Ovary (tissue), 9 donors: ENCODE measurements around the gene ZNF74. TPM values are rescaled to one million over a fixed set of nuclear protein-coding genes. Genes with fewer than 3 reads are reported as not detected.

ENCODE experiments used
- DNase-seq, 5 donors: peaks; one replicate each; pipeline ENCODE4 v3.0.0-alpha.2; 2019 to 2020
- H3K27ac ChIP-seq, 2 donors: fragments of 200-600 bp; one replicate each; pipeline versions ENCODE4 v1.5.1 to v1.8.0; 2019 to 2022
- H3K27me3 ChIP-seq: fragments of 200-600 bp; one replicate; pipeline ENCODE4 v1.8.0; 2022
- H3K36me3 ChIP-seq: fragments of 200-600 bp; sonication (generic); one replicate; pipeline ENCODE4 v1.5.1; 2019
- H3K4me1 ChIP-seq: one replicate; pipeline ENCODE4 v1.8.1; 2013; ENCODE audit warnings: mild to moderate bottlenecking, moderate library complexity; ENCODE audit not compliant: insufficient read depth
- H3K4me3 ChIP-seq: fragments of 200-600 bp; sonication (generic); one replicate; pipeline ENCODE4 v1.5.1; 2017
- H3K9me3 ChIP-seq, 2 donors: fragments of 200-600 bp in 1 of 2; sonication (generic) in 1 of 2; one replicate each; pipeline versions ENCODE4 v1.5.1 to v1.8.1; 2013 to 2019; ENCODE audit warnings: mild to moderate bottlenecking in 1 of 2, moderate library complexity in 1 of 2
- CTCF ChIP-seq, 3 donors: fragments of 450-650 bp in 2 of 3; fragments of 200-600 bp in 1 of 3; IDR thresholded peaks; one replicate each; pipeline versions ENCODE4 v1.5.1 to v1.8.0; 2016 to 2022; ENCODE audit warnings: antibody characterized with exemption in 3 of 3, mild to moderate bottlenecking in 1 of 3
- EP300 ChIP-seq: sonication (generic); formaldehyde crosslinking; IDR thresholded peaks from one replicate; pipeline ENCODE4 v1.6.1; 2017; ENCODE audit warnings: antibody characterized with exemption
- POLR2A ChIP-seq: fragments of 450-650 bp; IDR thresholded peaks from one replicate; pipeline ENCODE4 v1.6.1; 2017; ENCODE audit warnings: antibody characterized with exemption, mild to moderate bottlenecking, moderate library complexity
- WGBS, 3 donors: extraction: QIAGEN DNeasy Blood & Tissue Kit in 1 of 3; methylation state at CpG; one replicate each; pipeline versions ENCODE4 v1.1.5 to v1.1.7; 2013 to 2017; 5-methylcytosine and 5-hydroxymethylcytosine counted together
- intact Hi-C, 4 donors: fragments of 100-400 bp; cut with DNase I; formaldehyde crosslinking; loops; one replicate each; pipeline versions ENCODE4 v1.11.0 to v1.15.1; 2022 to 2023
- polyA plus RNA-seq, 2 donors: library from polyadenylated mRNA; stranded (reverse); fragments of 200-250 nt in 1 of 2; fragments of 350-450 nt in 1 of 2; fragmentation: Illumina TruSeq in 1 of 2; extraction: RNeasy Lipid Tissue Mini Kit (QIAGEN cat#74804) in 1 of 2; gene quantifications; one replicate each; pipeline ENCODE4 v1.2.3, GENCODE V29; 2013 to 2014
- total RNA-seq, 7 donors: library from RNA; depleted of rRNA in 2 of 7; stranded (reverse); fragments of >200 nt in 2 of 7; fragmentation: NEBNext Ultra II Directional in 3 of 7; extraction: Animal tissue kit (Norgen Biotek cat#: 25700) in 3 of 7; gene quantifications; one replicate each; pipeline versions ENCODE4 v1.1.0 to v1.2.4, GENCODE V29; 2016 to 2023
- donor health status: DM: no; HTN: no; CAD: no; lungs with moderate emphysema.
- donor health status: DM: no; HTN: no; CAD: no.
- donor health status: Bipolar disorder and iron deficiency.
- donor health status: DM: yes; HTN: yes; CAD: no.
- donor health status: DM: no; HTN: no; CAD: no.
- donor health status: DM: yes; HTN: yes; CAD: no.

ZNF74 gene
- total and polyA plus RNA-seq, 9 donors = 6.1 to 16.8 (median 11.6) TPM

- no peaks in the 10 kb centered on the region for H3K27me3 ChIP-seq
- no peaks in the 10 kb centered on the region for H3K36me3 ChIP-seq
- intact Hi-C loops = loop anchor here in 1 of 4 donors (2.0 kb wide), 1 partner anchor 16 kb away; no protein-coding TSS in a partner anchor
- H3K27ac ChIP-seq = peak overlapping the region in 1 of 2 donors; percentile 93
- TF ChIP-seq EP300 (no peak), CTCF (IDR thresholded peaks at IDR 0.05) (no peak), POLR2A (no peak)
- H3K4me3 ChIP-seq = peak overlapping the region; percentile 81
- peaks cover 15% of the 10 kb centered on the region for H3K4me1 ChIP-seq
- 0 to 1% (median 0%) methylated on average over 13 to 56 of the region's 56 CpGs for WGBS, 3 donors
- peak in 4 of 5 donors; percentile 46 to 73 (median 62) for DNase-seq
- no peaks in the 10 kb centered on the region for H3K9me3 ChIP-seq
Measured at GRCh38 chr22:20436307-20436767, 42.4 kb downstream of the ZNF74 start.

- Histone ChIP-seq H3K4me1 (peaks cover 15% of the 10 kb centered on the region), H3K4me3 (peak overlapping the region; percentile 81), H3K27me3 (no peaks in the 10 kb centered on the region), H3K9me3 (no peaks in the 10 kb centered on the region), H3K36me3 (no peaks in the 10 kb centered on the region), H3K27ac (peak overlapping the region; percentile 91 to 93)
- TF ChIP-seq EP300 (no peak), POLR2A (no peak), CTCF (IDR thresholded peaks at IDR 0.05) (no peak)
- 0 to 1% (median 1%) methylated on average over 52 to 61 of the region's 61 CpGs for WGBS, 3 donors
- DNase-seq = peak in 3 of 5 donors; percentile 61 to 72 (median 70)
- intact Hi-C loops = loop anchor here in 1 of 4 donors (2.0 kb wide), 1 partner anchor 16 kb away; no protein-coding TSS in a partner anchor
Measured at GRCh38 chr22:20436768-20437612, 43.0 kb downstream of the ZNF74 start.

- Histone ChIP-seq H3K36me3 (no peaks in the 10 kb centered on the region), H3K4me1 (peaks cover 15% of the 10 kb centered on the region), H3K4me3 (peak within 1 kb of the TSS; percentile 81), H3K27ac (peak within 1 kb of the TSS; percentile 91 to 93), H3K27me3 (no peaks in the 10 kb centered on the region), H3K9me3 (no peaks in the 10 kb centered on the region)
- intact Hi-C loops = loop anchor here in 1 of 4 donors (2.0 kb wide), 1 partner anchor 17 kb away; no protein-coding TSS in a partner anchor
- WGBS, 3 donors = 0 to 1% (median 1%) methylated on average over 28 to 95 of the region's 95 CpGs
- peak; percentile 78 to 89 (median 81) for DNase-seq
- TF ChIP-seq POLR2A = peak; percentile 13
- TF ChIP-seq CTCF (IDR thresholded peaks at IDR 0.05) = no peak
Measured at GRCh38 chr22:20437613-20438426, 43.9 kb downstream of the ZNF74 start, which contains the start of gene SCARF2. SCARF2 (minus strand) TSS chr22:20437825; CDS start chr22:20437754, 71 bp downstream.

- Histone ChIP-seq H3K27me3 (no peaks in the 10 kb centered on the region), H3K36me3 (no peaks in the 10 kb centered on the region), H3K27ac (peak overlapping the region; percentile 91 to 93), H3K9me3 (no peaks in the 10 kb centered on the region), H3K4me1 (peaks cover 15% of the 10 kb centered on the region), H3K4me3 (peak overlapping the region; percentile 81)
- intact Hi-C loops = no loop called here
- no peak for TF ChIP-seq CTCF (IDR thresholded peaks at IDR 0.05)
- TF ChIP-seq EP300 = no peak
- no peak for TF ChIP-seq POLR2A
- DNase-seq = no peak
- WGBS, 3 donors = 8 to 11% (median 9%) methylated on average over 6 of the region's 6 CpGs
Measured at GRCh38 chr22:20438427-20438677, 44.4 kb downstream of the ZNF74 start.
